Activated naive CD4-positive, alpha-beta T cell treated with anti-CD3 and anti-CD28 coated beads for 36 hours (primary cell): ENCODE measurements around the gene FGF23. TPM values are rescaled to one million over a fixed set of nuclear protein-coding genes. Genes with fewer than 3 reads are reported as not detected.
A peak's percentile ranks its signal among the peaks of the same experiment; 100 is the strongest.

Experiments used
- CTCF ChIA-PET: fragments of 350-600 bp; sonication (Branson Sonifier 250); formaldehyde crosslinking; loops from one replicate; lab custom pipeline; 2021; ENCODE audit warnings: antibody characterized with exemption; lab: Charles Lee
- DNase-seq: peaks from one replicate; pipeline ENCODE4 v3.0.0-alpha.2; 2020
- H3K27ac Mint-ChIP-seq: one replicate; pipeline ENCODE4 v1.8.0; 2021; ENCODE audit warnings: mild to moderate bottlenecking, mixed read lengths
- H3K27me3 Mint-ChIP-seq: one replicate; pipeline ENCODE4 v1.8.0; 2021; ENCODE audit warnings: low read depth, mixed read lengths
- H3K36me3 Mint-ChIP-seq: one replicate; pipeline ENCODE4 v1.8.0; 2021; ENCODE audit warnings: low read depth, mixed read lengths
- H3K4me1 Mint-ChIP-seq: one replicate; pipeline ENCODE4 v1.8.0; 2021; ENCODE audit warnings: low read depth, mixed read lengths
- H3K4me3 Mint-ChIP-seq: one replicate; pipeline ENCODE4 v1.8.0; 2021; ENCODE audit warnings: mild to moderate bottlenecking, moderate library complexity, mixed read lengths
- H3K9me3 Mint-ChIP-seq: one replicate; pipeline ENCODE4 v1.8.0; 2021; ENCODE audit warnings: mixed read lengths
- intact Hi-C: fragments of 100-400 bp; cut with micrococcal nuclease; formaldehyde crosslinking; loops from one replicate; pipeline ENCODE4 v1.15.1; 2023
- total RNA-seq, 2 experiments: library from RNA; stranded (reverse); gene quantifications; one replicate each; pipeline ENCODE4 v1.2.3, GENCODE V29; 2021

Gene FGF23
- total RNA-seq, 2 experiments from 2014 or later, result not detected

DNA sequence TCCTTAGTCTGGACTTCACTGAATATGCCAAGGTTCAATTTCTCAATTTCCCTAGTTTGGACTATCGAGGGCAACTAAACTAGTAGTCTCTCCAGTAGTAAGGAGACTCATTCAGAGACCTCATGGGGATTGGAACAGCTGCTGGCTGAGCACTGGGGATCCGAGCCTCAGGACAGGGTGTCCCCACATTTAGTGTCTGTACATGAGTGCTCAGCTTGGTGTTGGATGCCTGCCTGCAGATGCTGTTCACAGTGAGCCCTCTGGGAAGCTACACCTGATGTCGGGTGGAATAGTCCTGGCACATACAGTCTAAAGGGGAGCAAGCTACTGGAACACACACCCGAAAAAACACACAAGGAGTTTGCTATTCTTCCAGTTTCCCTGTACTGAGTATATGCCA is 820 bp upstream of the FGF23 start:
- CTCF ChIA-PET, result interaction anchor here (0.9 to 1.8 kb wide), 4 partner anchors 9 to 378 kb away, joined by 3 to 5 read pairs (median 4); no protein-coding TSS in a partner anchor
- no peak for DNase-seq
- no peak overlapping the region for H3K27ac Mint-ChIP-seq
- no peaks in the 10 kb centered on the region for H3K4me1 Mint-ChIP-seq
- H3K36me3 Mint-ChIP-seq, result no peaks in the 10 kb centered on the region
- no peaks in the 10 kb centered on the region for H3K9me3 Mint-ChIP-seq
- no peak overlapping the region for H3K4me3 Mint-ChIP-seq
- intact Hi-C loops, result no loop called here
- peaks cover 7% of the 10 kb centered on the region for H3K27me3 Mint-ChIP-seq

DNA sequence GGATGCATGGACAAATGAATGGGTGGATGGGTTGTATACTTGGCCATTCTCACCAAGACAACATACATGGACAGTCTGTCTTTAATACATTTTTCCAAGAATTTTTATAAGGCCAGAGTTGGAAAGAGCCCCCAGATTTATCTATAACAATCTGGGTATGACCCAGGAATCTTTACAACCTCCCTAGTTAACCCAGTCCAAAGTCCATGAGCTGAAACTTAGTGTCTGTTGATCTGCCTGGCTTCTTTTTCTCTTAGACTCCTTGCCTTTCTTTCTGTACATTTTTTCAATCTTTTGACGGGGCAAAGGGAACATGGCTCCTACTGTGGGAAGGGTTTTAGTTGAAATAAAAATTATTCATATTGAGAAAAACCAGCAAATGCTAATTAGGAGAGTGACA is 740 bp downstream of the FGF23 start:
- Mint-ChIP-seq H3K27me3 (peaks cover 7% of the 10 kb centered on the region), H3K9me3 (no peaks in the 10 kb centered on the region), H3K36me3 (no peaks in the 10 kb centered on the region), H3K4me1 (no peaks in the 10 kb centered on the region), H3K27ac (no peak overlapping the region), H3K4me3 (no peak overlapping the region)
- CTCF ChIA-PET, result interaction anchor here (0.7 kb wide), 1 partner anchor 91 kb away, joined by 3 read pairs; no protein-coding TSS in a partner anchor
- no peak for DNase-seq
- intact Hi-C loops, result no loop called here

DNA sequence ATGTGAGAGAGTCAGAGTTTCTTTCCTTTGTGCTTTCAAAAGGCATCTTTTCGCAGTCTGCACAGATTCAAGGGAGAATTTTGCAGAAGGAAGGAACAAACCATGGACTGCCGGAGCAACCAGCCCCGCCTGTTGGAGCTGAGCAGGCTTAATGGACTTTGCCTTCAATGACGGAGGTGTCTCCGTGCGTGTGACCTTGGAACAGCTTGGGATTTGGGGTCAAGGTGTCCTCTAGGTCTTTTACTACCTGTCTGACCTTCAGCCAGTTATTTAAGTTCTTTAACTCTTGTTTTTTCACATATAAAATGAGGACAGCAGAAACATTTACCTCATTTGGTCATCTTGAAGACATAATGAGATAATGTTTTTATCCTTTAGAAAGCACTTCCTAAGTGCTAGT is 4.1 kb downstream of the FGF23 start:
- Mint-ChIP-seq H3K4me3 (no peak overlapping the region), H3K9me3 (no peaks in the 10 kb centered on the region), H3K27me3 (peaks cover 7% of the 10 kb centered on the region), H3K36me3 (no peaks in the 10 kb centered on the region), H3K27ac (no peak overlapping the region), H3K4me1 (no peaks in the 10 kb centered on the region)
- CTCF ChIA-PET, result no interaction called here
- DNase-seq, result no peak
- intact Hi-C loops, result no loop called here

DNA sequence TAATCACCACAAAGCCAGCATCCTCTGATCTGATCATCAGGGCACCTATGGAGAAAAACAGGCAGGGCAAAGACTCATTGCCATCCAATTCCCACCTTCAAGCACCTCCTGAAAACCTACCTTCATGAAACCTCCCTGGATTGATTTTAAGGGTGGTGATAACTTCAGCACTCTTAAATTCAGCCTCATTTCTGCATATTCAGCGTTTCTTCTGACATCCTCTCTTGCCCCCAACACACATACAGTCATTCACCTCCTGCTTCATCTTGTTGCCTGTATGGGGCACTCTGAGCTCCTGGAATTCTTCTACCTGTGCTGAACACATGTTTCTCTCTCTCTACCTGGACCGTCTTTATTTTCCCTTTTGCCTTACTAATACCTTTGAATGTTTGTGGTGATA is 6.9 kb downstream of the FGF23 start:
- H3K9me3 Mint-ChIP-seq, result no peaks in the 10 kb centered on the region
- no peak for DNase-seq
- H3K27ac Mint-ChIP-seq, result no peak overlapping the region
- CTCF ChIA-PET, result no interaction called here
- H3K4me1 Mint-ChIP-seq, result no peaks in the 10 kb centered on the region
- H3K4me3 Mint-ChIP-seq, result no peak overlapping the region
- no peaks in the 10 kb centered on the region for H3K27me3 Mint-ChIP-seq
- no peaks in the 10 kb centered on the region for H3K36me3 Mint-ChIP-seq
- intact Hi-C loops, result no loop called here

DNA sequence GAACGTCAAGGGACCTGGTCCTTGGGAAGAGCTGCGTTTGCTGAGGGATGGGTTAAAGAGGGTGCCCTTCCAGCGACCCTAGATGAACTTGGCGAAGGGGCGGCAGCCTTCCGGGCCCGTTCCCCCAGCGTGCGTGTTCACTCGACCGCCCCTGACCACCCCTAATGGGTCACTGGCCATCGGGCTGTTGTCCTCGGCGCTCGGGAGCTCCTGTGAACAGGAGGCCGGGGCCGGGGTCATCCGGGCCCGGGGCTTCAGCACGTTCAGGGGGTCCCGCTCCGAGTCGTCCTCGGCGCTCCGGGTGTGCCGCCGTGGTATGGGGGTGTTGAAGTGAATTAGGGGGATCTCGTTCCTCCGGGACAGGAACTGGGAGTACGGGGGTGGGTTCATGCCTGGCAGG is 9.2 kb downstream of the FGF23 start:
- no peak for DNase-seq
- Mint-ChIP-seq H3K27me3 (peaks cover 4% of the 10 kb centered on the region), H3K36me3 (no peaks in the 10 kb centered on the region), H3K4me1 (no peaks in the 10 kb centered on the region), H3K4me3 (no peak overlapping the region), H3K9me3 (no peaks in the 10 kb centered on the region), H3K27ac (no peak overlapping the region)
- CTCF ChIA-PET, result interaction anchor here (1.6 kb wide), 1 partner anchor 10 kb away, joined by 5 read pairs; the partner anchor contains the start of gene FGF23
- intact Hi-C loops, result no loop called here

DNA sequence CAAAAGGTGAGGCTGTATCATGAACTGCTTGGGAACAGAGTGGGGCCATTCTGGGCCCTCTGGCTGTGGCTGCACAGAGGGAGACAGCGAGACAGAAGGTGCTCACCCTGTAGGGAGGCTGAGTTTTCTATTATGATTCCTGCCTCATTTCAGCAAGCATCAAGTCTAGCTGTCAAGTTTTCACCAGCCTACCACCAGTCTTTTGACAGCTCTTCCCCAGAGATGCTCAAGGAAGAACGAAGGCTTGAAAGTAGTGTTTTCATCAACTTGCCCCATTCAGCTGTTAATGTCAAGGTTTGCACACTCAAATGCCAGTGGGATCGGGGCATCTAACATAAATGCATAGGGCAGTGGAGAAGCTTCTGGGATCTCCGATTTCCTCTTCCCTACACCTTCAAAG is 10.0 kb downstream of the FGF23 start:
- H3K9me3 Mint-ChIP-seq, result no peaks in the 10 kb centered on the region
- H3K4me3 Mint-ChIP-seq, result no peak overlapping the region

DNA sequence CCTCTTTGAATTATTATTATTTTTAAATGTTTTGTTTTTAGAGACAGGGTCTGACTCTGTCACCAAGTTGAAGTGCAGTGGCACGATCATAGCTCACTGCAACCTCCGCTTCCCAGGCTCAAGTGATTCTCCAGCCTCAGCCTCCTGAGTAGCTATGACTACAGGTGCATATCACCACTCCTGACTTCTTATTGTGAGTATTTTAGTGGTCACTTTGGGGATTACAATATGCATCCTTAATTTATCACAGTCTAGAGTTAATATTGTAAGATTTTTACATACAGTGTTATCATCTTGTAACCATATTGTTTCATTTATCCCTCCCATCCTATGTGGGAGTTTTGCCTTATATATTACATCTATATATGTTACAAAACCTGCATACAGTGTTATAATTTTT is 13.4 kb downstream of the FGF23 start:
- peaks cover 4% of the 10 kb centered on the region for H3K27me3 Mint-ChIP-seq
- no peaks in the 10 kb centered on the region for H3K9me3 Mint-ChIP-seq
- no peaks in the 10 kb centered on the region for H3K4me1 Mint-ChIP-seq
- H3K4me3 Mint-ChIP-seq, result no peak overlapping the region
- no peak for DNase-seq
- H3K36me3 Mint-ChIP-seq, result no peaks in the 10 kb centered on the region
- intact Hi-C loops, result no loop called here
- H3K27ac Mint-ChIP-seq, result no peak overlapping the region
- CTCF ChIA-PET, result no interaction called here

More for the DNA sequence above, 10.0 kb downstream of the FGF23 start:
- intact Hi-C loops, result no loop called here
- H3K36me3 Mint-ChIP-seq, result no peaks in the 10 kb centered on the region
- CTCF ChIA-PET, result interaction anchor here (0.6 to 0.7 kb wide), 2 partner anchors 12 to 227 kb away, joined by 3 read pairs; no protein-coding TSS in a partner anchor
- H3K27me3 Mint-ChIP-seq, result peaks cover 4% of the 10 kb centered on the region
- no peak for DNase-seq
- H3K27ac Mint-ChIP-seq, result no peak overlapping the region
- H3K4me1 Mint-ChIP-seq, result no peaks in the 10 kb centered on the region

DNA sequence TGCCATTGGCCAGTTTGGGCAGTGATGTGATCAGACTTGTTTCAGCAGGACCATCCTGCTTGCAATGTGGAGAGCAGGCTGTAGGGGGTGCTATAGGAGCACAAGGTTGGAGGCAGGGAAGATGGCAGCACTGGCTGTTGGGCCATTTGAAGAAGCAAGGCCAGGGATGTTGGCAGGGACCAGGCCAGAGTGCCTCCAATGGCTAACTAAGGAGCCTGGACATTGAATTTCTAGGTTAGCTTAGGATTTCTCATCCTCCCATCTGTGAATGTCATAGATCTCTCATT is 23.5 kb downstream of the FGF23 start:
- intact Hi-C loops, result loop anchor here (5.0 to 10.0 kb wide), 2 partner anchors 61 to 289 kb away; partner anchors contain the start of genes AKAP3 and NDUFA9

DNA sequence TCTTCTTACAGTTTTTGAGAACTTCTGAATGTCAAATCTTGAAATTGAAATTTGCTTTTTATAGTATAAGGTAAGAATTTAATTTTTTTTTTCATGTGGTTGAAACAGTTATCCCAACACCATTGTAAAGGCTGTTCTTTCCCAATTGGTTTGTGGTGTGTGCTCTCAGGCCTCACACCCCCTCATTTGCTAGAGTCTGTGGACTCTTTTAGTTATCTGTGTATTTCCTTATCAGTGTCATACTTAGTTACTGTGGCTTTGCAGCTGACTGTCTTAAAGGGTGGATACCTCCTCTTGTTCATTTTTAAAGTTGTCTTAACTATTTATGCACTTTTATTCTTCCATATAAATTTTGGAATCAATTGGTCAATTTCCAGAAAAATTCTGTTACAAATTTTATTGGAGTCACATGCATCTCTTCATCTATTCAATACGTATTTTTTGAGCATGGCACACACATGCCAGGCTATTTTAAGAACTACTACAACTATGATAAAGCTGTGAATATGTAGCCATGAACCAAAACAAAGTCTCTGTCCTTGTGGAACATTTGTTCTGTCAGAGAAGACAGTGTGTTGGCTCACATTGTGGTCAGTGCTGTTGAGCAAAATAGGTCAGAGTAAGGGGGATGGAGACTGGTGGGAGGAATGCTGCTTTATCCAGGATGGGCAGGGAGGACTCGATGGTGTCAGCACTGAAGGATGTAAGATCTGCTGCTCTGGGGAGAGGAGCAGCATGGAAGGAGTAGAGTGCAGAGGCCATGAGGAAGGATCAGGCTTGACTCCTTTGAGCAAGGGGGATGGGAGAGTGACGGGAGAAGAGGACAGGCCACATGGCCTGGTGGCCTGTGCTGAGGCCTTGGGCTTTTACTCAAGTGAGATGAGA is 24.1 kb downstream of the FGF23 start:
- peaks cover 8% of the 10 kb centered on the region for H3K36me3 Mint-ChIP-seq
- DNase-seq, result no peak
- peak overlapping the region; percentile 46 for H3K27ac Mint-ChIP-seq
- H3K27me3 Mint-ChIP-seq, result no peaks in the 10 kb centered on the region
- intact Hi-C loops, result loop anchor here (5.0 to 10.0 kb wide), 2 partner anchors 62 to 289 kb away; partner anchors contain the start of genes AKAP3 and NDUFA9
- H3K4me1 Mint-ChIP-seq, result no peaks in the 10 kb centered on the region
- no peaks in the 10 kb centered on the region for H3K9me3 Mint-ChIP-seq
- CTCF ChIA-PET, result interaction anchor here (1.1 kb wide), 1 partner anchor 50 kb away, joined by 3 read pairs; no protein-coding TSS in a partner anchor
- no peak overlapping the region for H3K4me3 Mint-ChIP-seq

More for the DNA sequence above, 23.5 kb downstream of the FGF23 start:
- Mint-ChIP-seq H3K27me3 (no peaks in the 10 kb centered on the region), H3K27ac (peak overlapping the region; percentile 46), H3K4me3 (no peak overlapping the region), H3K36me3 (peaks cover 8% of the 10 kb centered on the region), H3K9me3 (no peaks in the 10 kb centered on the region), H3K4me1 (no peaks in the 10 kb centered on the region)
- CTCF ChIA-PET, result interaction anchor here (0.5 kb wide), 1 partner anchor 470 kb away, joined by 6 read pairs; no protein-coding TSS in a partner anchor
- DNase-seq, result peak; percentile 85

DNA sequence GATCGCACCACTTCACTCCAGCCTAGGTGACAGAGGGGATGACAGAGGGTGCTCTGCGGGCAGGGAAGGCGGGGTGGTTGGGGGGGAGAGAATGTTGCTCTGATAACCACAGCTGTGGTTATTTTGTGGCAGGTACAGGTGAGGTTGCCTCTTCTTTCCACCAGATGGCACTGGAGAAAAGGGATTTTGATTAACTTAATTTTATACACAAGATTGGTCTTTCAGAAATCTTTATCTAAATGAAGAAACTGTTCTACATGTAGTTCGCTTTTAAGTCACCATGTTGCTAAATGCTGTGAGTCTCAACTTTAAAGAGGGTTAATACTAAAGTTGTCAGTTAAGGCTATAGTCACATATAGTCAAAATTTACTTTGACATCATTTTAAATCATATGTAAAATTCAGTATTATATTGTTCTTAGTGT is 25.7 kb downstream of the FGF23 start:
- no peaks in the 10 kb centered on the region for H3K9me3 Mint-ChIP-seq
- H3K4me3 Mint-ChIP-seq, result no peak overlapping the region
- CTCF ChIA-PET, result interaction anchor here (0.6 to 1.1 kb wide), 4 partner anchors 19 to 486 kb away, joined by 3 to 8 read pairs (median 3); a partner anchor contains a TSS
- peak; percentile 43 for DNase-seq
- peaks cover 5% of the 10 kb centered on the region for H3K4me1 Mint-ChIP-seq
- no peak overlapping the region for H3K27ac Mint-ChIP-seq
- intact Hi-C loops, result loop anchor here (1.0 to 10.0 kb wide), 4 partner anchors 174 to 404 kb away; partner anchors contain the start of genes AKAP3 and NDUFA9
- peaks cover 8% of the 10 kb centered on the region for H3K36me3 Mint-ChIP-seq
- no peaks in the 10 kb centered on the region for H3K27me3 Mint-ChIP-seq

DNA sequence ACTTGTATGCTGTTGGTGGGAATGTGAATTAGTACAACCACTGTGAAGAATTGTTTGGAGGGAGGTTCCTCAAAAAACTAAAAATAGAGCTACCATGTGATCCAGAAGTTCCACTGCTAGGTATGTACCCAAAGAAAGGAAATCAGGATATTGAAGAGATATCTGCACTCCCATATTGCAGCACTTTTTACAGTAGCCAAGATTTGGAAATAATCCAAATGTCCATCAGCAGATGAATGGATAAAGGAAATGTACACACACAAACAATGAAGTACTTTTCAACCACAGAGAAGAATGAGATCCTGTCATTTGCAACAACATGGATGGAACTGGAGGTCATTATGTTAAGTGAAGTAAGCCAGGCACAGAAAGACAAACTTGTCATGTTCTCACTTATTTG is 32.6 kb downstream of the FGF23 start:
- no peaks in the 10 kb centered on the region for H3K9me3 Mint-ChIP-seq
- peaks cover 5% of the 10 kb centered on the region for H3K4me1 Mint-ChIP-seq
- DNase-seq, result no peak
- no peaks in the 10 kb centered on the region for H3K27me3 Mint-ChIP-seq
- no peak overlapping the region for H3K4me3 Mint-ChIP-seq
- CTCF ChIA-PET, result no interaction called here
- no peak overlapping the region for H3K27ac Mint-ChIP-seq
- H3K36me3 Mint-ChIP-seq, result peaks cover 28% of the 10 kb centered on the region
- intact Hi-C loops, result no loop called here

DNA sequence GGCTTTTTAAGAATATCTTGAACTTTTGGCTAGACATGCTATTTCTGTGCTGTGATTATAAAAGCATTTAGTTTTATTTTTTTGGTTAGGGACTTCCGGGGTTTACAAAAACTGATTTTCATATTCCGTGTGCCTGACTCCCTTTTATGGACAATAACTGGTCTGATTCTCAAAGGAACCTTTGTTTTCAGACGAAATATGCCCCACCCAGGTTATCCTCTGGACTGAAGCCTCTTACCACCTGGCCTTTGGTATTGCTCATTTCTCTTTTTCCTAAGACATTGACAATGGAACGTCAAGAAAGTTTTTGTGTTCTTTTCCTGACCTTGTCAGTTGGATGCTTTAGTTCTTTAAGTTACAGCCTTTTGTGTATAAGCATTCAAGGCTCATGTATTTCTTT is 47.7 kb downstream of the FGF23 start:
- no peaks in the 10 kb centered on the region for H3K9me3 Mint-ChIP-seq
- intact Hi-C loops, result no loop called here
- CTCF ChIA-PET, result no interaction called here
- H3K27me3 Mint-ChIP-seq, result no peaks in the 10 kb centered on the region
- no peak overlapping the region for H3K27ac Mint-ChIP-seq
- no peak for DNase-seq
- no peak overlapping the region for H3K4me3 Mint-ChIP-seq
- H3K4me1 Mint-ChIP-seq, result peaks cover 3% of the 10 kb centered on the region
- peaks cover 15% of the 10 kb centered on the region for H3K36me3 Mint-ChIP-seq
